IMR-90 (cell line): ENCODE results near the gene TMC7. TPM values are rescaled to one million over a fixed set of nuclear protein-coding genes. Genes with fewer than 3 reads are reported as not detected.

ENCODE experiments used
- ATAC-seq: fragments of 200-7000 bp; cut with Tn5 transposase; 2 replicates; pipeline ENCODE4 v1.9.1; 2020; ENCODE audit warnings: low read depth, mild to moderate bottlenecking, moderate library complexity
- BruUV-seq: library from RNA; stranded (reverse); fragments of 400-500 nt; replicated peaks from 2 replicates; lab custom pipeline; 2021; lab: Mats Ljungman, UMichigan
- CTCF ChIA-PET: fragments of 300-600 bp; formaldehyde crosslinking; extraction: SDS; loops from one replicate; lab custom pipeline; 2021; ENCODE audit warnings: antibody characterized with exemption; lab: Yijun Ruan, JAX
- POLR2A ChIA-PET: fragments of 300-600 bp; sonication (Branson Sonifier 250); formaldehyde crosslinking; loops from one replicate; lab custom pipeline; 2022; ENCODE audit warnings: antibody characterized with exemption; ENCODE audit not compliant: unreplicated experiment; lab: Charles Lee
- DNase-seq: peaks from one replicate; pipeline ENCODE4 v3.0.0; 2013
- H2AFZ ChIP-seq: replicated peaks from 2 replicates; pipeline ENCODE3; 2013; ENCODE audit warnings: low read length, mild to moderate bottlenecking; ENCODE audit not compliant: poor library complexity
- H2AK5ac ChIP-seq: 2 replicates; pipeline ENCODE4 v1.6.1; 2013; ENCODE audit warnings: low read depth, low read length, inconsistent platforms
- H2AK9ac ChIP-seq: replicated peaks from 2 replicates; pipeline ENCODE3; 2013; ENCODE audit warnings: mild to moderate bottlenecking, low read depth, low read length, moderate library complexity; ENCODE audit not compliant: poor library complexity
- H2BK120ac ChIP-seq: 2 replicates; pipeline ENCODE4 v1.6.1; 2013; ENCODE audit warnings: low read depth, low read length, inconsistent platforms
- H2BK15ac ChIP-seq: 3 replicates; pipeline ENCODE4 v1.6.1; 2013; ENCODE audit warnings: low read depth, low read length, inconsistent platforms
- H2BK20ac ChIP-seq: 2 replicates; pipeline ENCODE4 v1.6.1; 2013; ENCODE audit warnings: low read depth, mild to moderate bottlenecking, inconsistent platforms, low read length, moderate library complexity
- H2BK5ac ChIP-seq: 2 replicates; pipeline ENCODE4 v1.6.1; 2013; ENCODE audit warnings: mild to moderate bottlenecking, low read depth, low read length, inconsistent platforms; ENCODE audit not compliant: poor library complexity, severe bottlenecking
- H3K14ac ChIP-seq: replicated peaks from 2 replicates; pipeline ENCODE4 v1.6.1; 2013; ENCODE audit warnings: low read depth, low read length, inconsistent platforms
- H3K18ac ChIP-seq: 2 replicates; pipeline ENCODE4 v1.6.1; 2013; ENCODE audit warnings: low read depth, low read length, control low read depth
- H3K23ac ChIP-seq: 2 replicates; pipeline ENCODE4 v1.6.1; 2013; ENCODE audit warnings: low read depth, low read length, inconsistent platforms
- H3K27ac ChIP-seq: 2 replicates; pipeline ENCODE4 v1.5.1; 2013; ENCODE audit warnings: mild to moderate bottlenecking, control low read depth, low read length; ENCODE audit not compliant: insufficient read depth
- H3K27me3 ChIP-seq: 2 replicates; pipeline ENCODE4 v1.6.1; 2013; ENCODE audit warnings: low read length; ENCODE audit not compliant: control insufficient read depth, insufficient read depth
- H3K36me3 ChIP-seq: 2 replicates; pipeline ENCODE4 v1.6.1; 2013; ENCODE audit warnings: low read length, mixed read lengths; ENCODE audit not compliant: control insufficient read depth, insufficient read depth
- H3K4ac ChIP-seq: 2 replicates; pipeline ENCODE4 v1.6.1; 2013; ENCODE audit warnings: low read depth, low read length, inconsistent platforms
- H3K4me1 ChIP-seq: 2 replicates; pipeline ENCODE4 v1.6.1; 2013; ENCODE audit warnings: low read length, mixed read lengths; ENCODE audit not compliant: control insufficient read depth, insufficient read depth
- H3K4me2 ChIP-seq: 2 replicates; pipeline ENCODE4 v1.6.1; 2013; ENCODE audit warnings: low read depth, mild to moderate bottlenecking, control low read depth, low read length, moderate library complexity
- H3K4me3 ChIP-seq: 2 replicates; pipeline ENCODE4 v1.5.1; 2013; ENCODE audit warnings: low read depth, mild to moderate bottlenecking, control low read depth, low read length, moderate library complexity; ENCODE audit not compliant: insufficient read depth
- H3K56ac ChIP-seq: 2 replicates; pipeline ENCODE4 v1.6.1; 2013; ENCODE audit warnings: low read length, inconsistent platforms; ENCODE audit not compliant: insufficient read depth; ENCODE audit errors: extremely low read depth
- H3K79me1 ChIP-seq, 2 experiments: 2 replicates each; pipeline ENCODE4 v1.6.1; 2013; ENCODE audit warnings: low read length in 2 of 2, inconsistent platforms in 1 of 2, low read depth in 1 of 2
- H3K9ac ChIP-seq: 2 replicates; pipeline ENCODE4 v1.6.1; 2013; ENCODE audit warnings: low read depth, low read length, control low read depth
- H3K9me1 ChIP-seq: 2 replicates; pipeline ENCODE4 v1.6.1; 2013; ENCODE audit warnings: low read length, inconsistent platforms; ENCODE audit not compliant: insufficient read depth
- H3K9me3 ChIP-seq: 2 replicates; pipeline ENCODE4 v1.6.1; 2013; ENCODE audit warnings: low read length; ENCODE audit not compliant: control insufficient read depth, insufficient read depth
- H4K20me1 ChIP-seq: 2 replicates; pipeline ENCODE4 v1.6.1; 2013; ENCODE audit warnings: low read length, inconsistent platforms; ENCODE audit not compliant: insufficient read depth
- H4K5ac ChIP-seq: 2 replicates; pipeline ENCODE4 v1.6.1; 2013; ENCODE audit warnings: mild to moderate bottlenecking, low read depth, low read length, control low read depth
- H4K8ac ChIP-seq, 2 experiments: 2 replicates each; pipeline ENCODE4 v1.6.1; 2013; ENCODE audit warnings: low read depth in 2 of 2, low read length in 2 of 2, control low read depth in 1 of 2, inconsistent platforms in 1 of 2
- H4K91ac ChIP-seq: 2 replicates; pipeline ENCODE4 v1.6.1; 2013; ENCODE audit warnings: low read depth, low read length, inconsistent platforms; ENCODE audit not compliant: insufficient read depth
- CEBPB ChIP-seq: IDR thresholded peaks from 2 replicates; pipeline ENCODE4 v1.6.1; 2012; ENCODE audit warnings: low read depth, low read length, improper control_type of control experiment
- MAZ ChIP-seq: IDR thresholded peaks from 2 replicates; pipeline ENCODE4 v1.6.1; 2012; ENCODE audit warnings: low read depth, mild to moderate bottlenecking, low read length, improper control_type of control experiment, moderate library complexity, borderline replicate concordance
- WGBS, 2 experiments: methylation state at CpG; one replicate each; pipeline versions ENCODE4 v1.1.5 to v1.1.7; 2013; ENCODE audit warnings: missing lambda C conversion rate in 2 of 2; ENCODE audit not compliant: insufficient read length in 1 of 2; ENCODE audit errors: extremely low coverage in 2 of 2; 5-methylcytosine and 5-hydroxymethylcytosine counted together
- dilution Hi-C: fragments of 300-500 bp; cut with HindIII; formaldehyde crosslinking; loops from one replicate; pipeline ENCODE4 v1.14.3; 2018; ENCODE audit warnings: low sequenced_read_pairs; ENCODE audit not compliant: unreplicated experiment
- in situ Hi-C: fragments of 300-500 bp; cut with MboI; formaldehyde crosslinking; loops from 3 replicates; pipeline ENCODE4 v1.14.3; 2019; ENCODE audit warnings: low sequenced_read_pairs, inconsistent platforms, mixed read lengths
- intact Hi-C: fragments of 100-400 bp; cut with micrococcal nuclease; formaldehyde crosslinking; loops from 2 replicates; pipeline ENCODE4 v1.10.0; 2022
- polyA plus RNA-seq, 3 experiments: library from polyadenylated mRNA; depleted of rRNA; stranded (reverse); fragments of >200 nt; gene quantifications; 2 replicates each; pipeline ENCODE4 v1.2.3, GENCODE V29; 2012; ENCODE audit warnings: low replicate concordance in 1 of 3
- total RNA-seq: library from RNA; depleted of rRNA; stranded (reverse); fragments of >200 nt; gene quantifications from 2 replicates; pipeline ENCODE4 v1.2.3, GENCODE V29; 2012

TMC7 gene
- total and polyA plus RNA-seq, 2 of the 4 experiments (the other 2 are of a cell fraction) = 0.27 to 0.36 TPM

DNA sequence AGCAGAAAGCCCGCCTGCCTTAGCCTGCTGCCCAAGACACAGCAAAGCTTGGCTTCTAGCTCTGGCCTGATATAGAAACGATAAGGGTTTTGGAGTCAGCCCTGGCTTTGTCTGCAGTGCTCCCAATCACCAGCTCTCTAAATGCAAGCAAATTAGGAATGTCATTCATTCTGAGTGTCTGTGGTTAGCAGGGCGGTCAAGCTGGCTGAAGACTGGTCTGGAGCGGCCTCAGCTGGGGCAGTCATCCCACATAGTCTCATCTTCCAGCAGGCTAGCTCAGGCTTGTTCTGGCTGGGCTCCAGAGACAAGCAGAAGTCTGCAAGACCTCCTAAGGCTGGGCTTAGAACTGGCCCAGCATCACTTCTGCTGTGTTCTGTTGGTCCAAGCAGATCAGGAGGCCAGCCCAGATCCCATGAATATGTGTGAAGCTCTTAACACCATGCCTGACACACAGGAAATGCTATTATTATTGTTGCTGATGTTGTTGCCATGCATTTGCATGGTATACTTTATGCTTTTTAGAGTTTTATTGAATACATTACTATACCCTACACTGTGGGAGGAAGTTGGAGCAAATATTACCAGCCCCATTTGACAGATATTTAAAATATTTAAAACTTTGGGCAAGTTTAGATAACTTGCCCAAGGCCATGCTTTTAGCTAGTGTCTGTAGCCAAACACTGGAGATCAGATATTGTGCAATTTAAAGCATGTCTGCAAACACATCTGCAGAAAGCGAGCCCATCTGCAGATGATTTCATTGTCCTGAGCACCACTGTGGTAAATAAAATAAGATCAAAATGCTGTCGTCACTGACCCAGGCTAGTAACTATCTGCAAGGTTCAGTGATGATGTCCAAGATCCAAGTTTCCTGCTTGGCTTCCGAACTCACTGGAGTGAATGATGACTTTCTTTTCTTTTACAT is 24.8 kb downstream of the TMC7 start:
- Histone ChIP-seq H4K8ac (no peak overlapping the region), H2AK9ac (no peak overlapping the region), H3K4me1 (peaks cover 10% of the 10 kb centered on the region), H3K27me3 (no peaks in the 10 kb centered on the region), H2BK20ac (no peak overlapping the region), H3K9me1 (no peaks in the 10 kb centered on the region), H3K4ac (no peak overlapping the region), H3K9ac (no peak overlapping the region), H3K79me1 (no peaks in the 10 kb centered on the region), H2BK15ac (no peak overlapping the region), H3K4me2 (peak overlapping the region; percentile 34; the same call in 1 of the 2 replicates), H3K14ac (no peak overlapping the region), H3K4me3 (no peak overlapping the region), H3K36me3 (no peaks in the 10 kb centered on the region), H2BK5ac (no peak overlapping the region), H3K9me3 (no peaks in the 10 kb centered on the region; the same call in 1 of the 2 replicates), H2BK120ac (no peak overlapping the region), H4K5ac (no peak overlapping the region), H3K56ac (peak overlapping the region; percentile 5; the same call in 1 of the 2 replicates), H4K91ac (no peak overlapping the region), H3K27ac (peak overlapping the region; percentile 39; the same call in 1 of the 2 replicates), H2AK5ac (no peak overlapping the region), H4K20me1 (no peaks in the 10 kb centered on the region), H2AFZ (peak overlapping the region; percentile 14), H3K18ac (no peak overlapping the region), H3K23ac (no peak overlapping the region)
- DNase-seq (peak; percentile 87), ATAC-seq (peak; percentile 92)
- in situ Hi-C loops = no loop called here
- 40% methylated on average over 1 of the region's 7 CpGs; no CpG with 5 or more reads in 1 of the 2 experiments for WGBS, 2 experiments
- TF ChIP-seq CEBPB (peak; percentile 85), MAZ (no peak)
- BruUV-seq = no TSS peak
- CTCF ChIA-PET = interaction anchor here (1.0 kb wide), 1 partner anchor 25 kb away, joined by 5 read pairs; the partner anchor contains the start of gene TMC7
- dilution Hi-C loops = no loop called here
- POLR2A ChIA-PET = interaction anchor here (0.5 kb wide), 1 partner anchor 104 kb away, joined by 5 read pairs; no protein-coding TSS in a partner anchor
- intact Hi-C loops = no loop called here
